GM12873 (cell line): ENCODE results near the gene MYBPC2.

Experiments used
- CTCF ChIP-seq: IDR thresholded peaks from 2 replicates; pipeline ENCODE4 v1.5.1; 2012; ENCODE audit warnings: low read depth, mild to moderate bottlenecking, moderate library complexity, low read length, control low read depth; ENCODE audit not compliant: insufficient read depth; ENCODE audit errors: missing control alignments

MYBPC2 gene

GRCh38 chr19:50482916-50483315 is 50.2 kb downstream of the MYBPC2 start:
- TF ChIP-seq CTCF, result no peak

- no peak for TF ChIP-seq CTCF
These were observed 52.7 kb downstream of the MYBPC2 start for GRCh38 chr19:50485284-50485955.

GRCh38 chr19:50486823-50487515 is 54.3 kb downstream of the MYBPC2 start:
- TF ChIP-seq CTCF, result peak; percentile 73

GRCh38 chr19:50488389-50489194 is 55.9 kb downstream of the MYBPC2 start:
- no peak for TF ChIP-seq CTCF

GRCh38 chr19:50489461-50490011 is 56.8 kb downstream of the MYBPC2 start:
- TF ChIP-seq CTCF, result no peak

- no peak for TF ChIP-seq CTCF
These were observed 57.7 kb downstream of the MYBPC2 start for GRCh38 chr19:50490411-50490811.
